ENCODE results near the gene C3orf22. TPM values are rescaled to one million over a fixed set of nuclear protein-coding genes. Genes with fewer than 3 reads are reported as not detected.

The C3orf22 gene, protein sequence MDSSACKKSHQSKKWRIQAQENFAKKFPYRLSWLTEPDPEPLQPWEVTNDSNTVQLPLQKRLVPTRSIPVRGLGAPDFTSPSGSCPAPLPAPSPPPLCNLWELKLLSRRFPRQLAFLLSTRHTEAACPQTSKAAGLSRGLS
- total RNA-seq (2022) (not detected in 2 replicates), Bru-seq, nascent RNA (not detected), BruChase-seq, experiment 1, labeled RNA remaining after a 6-hour chase (percentile 13 among the genes with signal in this experiment), BruChase-seq, experiment 2, labeled RNA remaining after a 2-hour chase (percentile 16 among the genes with signal in this experiment)
- long read RNA-seq = 0 reads

DNA sequence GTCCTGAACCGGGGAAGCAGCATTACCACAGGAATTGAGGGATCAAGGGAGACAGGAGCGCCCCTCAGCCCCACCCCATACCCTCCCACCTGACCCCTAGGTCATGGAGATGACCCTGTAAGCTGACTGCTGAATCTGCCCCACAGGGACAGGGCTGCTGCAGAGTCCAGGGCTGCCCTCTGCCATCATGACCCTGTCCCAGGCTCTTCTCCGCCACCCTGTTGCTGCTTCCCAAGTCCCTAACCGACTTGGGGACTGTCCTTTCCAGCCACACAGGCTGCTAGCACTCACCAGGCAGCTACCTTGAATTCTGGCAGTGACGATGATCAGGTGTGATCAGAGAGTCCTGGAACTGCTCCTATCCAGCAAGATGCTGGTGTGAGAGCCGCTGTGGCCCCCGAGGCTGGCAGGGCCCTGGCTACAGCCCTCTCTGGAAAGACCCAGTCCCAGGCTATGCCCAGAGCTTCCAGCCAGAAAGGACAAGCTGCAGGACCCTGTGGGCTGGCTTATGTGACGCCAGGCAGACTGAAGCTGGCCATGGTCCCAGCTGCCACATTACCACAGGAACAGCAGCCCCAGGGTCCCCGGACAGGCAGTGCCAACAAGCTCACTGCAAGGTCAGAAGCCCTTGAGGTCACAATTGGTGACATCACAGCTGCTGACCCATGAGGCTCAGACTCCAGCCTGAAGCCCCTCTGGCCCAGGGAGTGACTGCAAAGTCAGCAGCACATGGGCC, at the start of gene C3orf22:
TSS of gene C3orf22 (minus strand) at position 597 of the 736 bp plus-strand sequence. CDS start 5,542 bp downstream, outside the sequence.
- Mint-ChIP-seq H3K27ac (ENCODE audit: unreplicated experiment) (no peak within 1 kb of the TSS), H3K36me3 (ENCODE audit: insufficient read depth, unreplicated experiment) (no peaks in the 10 kb centered on the region), H3K9me3 (ENCODE audit: low read depth, unreplicated experiment) (no peaks in the 10 kb centered on the region), H3K4me1 (ENCODE audit: low read depth, unreplicated experiment) (no peaks in the 10 kb centered on the region), H3K27me3 (ENCODE audit: unreplicated experiment) (peaks cover 37% of the 10 kb centered on the region), H3K4me3 (ENCODE audit: low read depth, unreplicated experiment) (no peak within 1 kb of the TSS)
- CTCF ChIA-PET = interaction anchor here (1.2 kb wide), 1 partner anchor 15 kb away, joined by 3 read pairs; no protein-coding TSS in a partner anchor
- intact Hi-C loops (cut with micrococcal nuclease; ENCODE audit: unreplicated experiment) = no loop called here
- no peak for DNase-seq
- BruUV-seq (replicated peaks) = no TSS peak
- TF ChIP-seq, protein P1, sequence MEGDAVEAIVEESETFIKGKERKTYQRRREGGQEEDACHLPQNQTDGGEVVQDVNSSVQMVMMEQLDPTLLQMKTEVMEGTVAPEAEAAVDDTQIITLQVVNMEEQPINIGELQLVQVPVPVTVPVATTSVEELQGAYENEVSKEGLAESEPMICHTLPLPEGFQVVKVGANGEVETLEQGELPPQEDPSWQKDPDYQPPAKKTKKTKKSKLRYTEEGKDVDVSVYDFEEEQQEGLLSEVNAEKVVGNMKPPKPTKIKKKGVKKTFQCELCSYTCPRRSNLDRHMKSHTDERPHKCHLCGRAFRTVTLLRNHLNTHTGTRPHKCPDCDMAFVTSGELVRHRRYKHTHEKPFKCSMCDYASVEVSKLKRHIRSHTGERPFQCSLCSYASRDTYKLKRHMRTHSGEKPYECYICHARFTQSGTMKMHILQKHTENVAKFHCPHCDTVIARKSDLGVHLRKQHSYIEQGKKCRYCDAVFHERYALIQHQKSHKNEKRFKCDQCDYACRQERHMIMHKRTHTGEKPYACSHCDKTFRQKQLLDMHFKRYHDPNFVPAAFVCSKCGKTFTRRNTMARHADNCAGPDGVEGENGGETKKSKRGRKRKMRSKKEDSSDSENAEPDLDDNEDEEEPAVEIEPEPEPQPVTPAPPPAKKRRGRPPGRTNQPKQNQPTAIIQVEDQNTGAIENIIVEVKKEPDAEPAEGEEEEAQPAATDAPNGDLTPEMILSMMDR (IDR thresholded peaks at IDR 0.05; ENCODE audit: unreplicated experiment) = no peak

DNA sequence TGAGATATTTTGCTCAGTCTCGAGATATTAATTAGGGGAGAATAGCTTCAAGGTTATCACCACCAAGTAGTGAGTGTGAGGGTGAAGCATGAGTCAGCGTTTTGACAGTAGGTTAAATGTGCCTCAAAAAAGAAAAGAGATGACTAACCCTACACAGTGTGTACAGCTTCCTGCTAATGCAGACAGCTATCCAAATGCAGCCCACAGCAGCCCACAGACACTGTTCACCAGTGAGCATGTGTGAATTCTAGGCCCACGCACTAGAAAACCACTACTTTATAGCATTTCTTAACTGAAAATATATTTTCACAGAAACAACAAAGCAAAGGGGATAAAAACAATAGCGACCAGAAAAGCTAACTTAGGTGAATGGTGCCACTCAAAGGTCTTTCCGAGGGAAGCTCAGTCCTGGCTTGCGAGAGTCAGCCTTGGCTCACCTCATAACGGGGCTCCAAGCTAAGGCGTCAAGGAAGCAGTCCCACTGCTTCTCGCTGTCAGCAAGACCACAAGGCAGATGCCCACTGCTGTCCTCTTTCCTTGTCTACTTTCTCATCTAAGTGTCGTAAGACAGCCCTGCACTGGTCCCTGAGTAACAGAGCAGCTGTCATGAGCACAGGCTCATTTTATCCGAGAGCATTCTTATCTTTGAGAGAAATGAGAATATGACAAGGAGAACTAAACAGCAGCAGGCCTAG, 48.6 kb upstream of the C3orf22 start:
- DNase-seq = no peak
- CTCF ChIA-PET = interaction anchor here (1.1 kb wide), 1 partner anchor 11 kb away, joined by 3 read pairs; no protein-coding TSS in a partner anchor
- no peak overlapping the region for H3K4me3 Mint-ChIP-seq (ENCODE audit: low read depth, unreplicated experiment)

DNA sequence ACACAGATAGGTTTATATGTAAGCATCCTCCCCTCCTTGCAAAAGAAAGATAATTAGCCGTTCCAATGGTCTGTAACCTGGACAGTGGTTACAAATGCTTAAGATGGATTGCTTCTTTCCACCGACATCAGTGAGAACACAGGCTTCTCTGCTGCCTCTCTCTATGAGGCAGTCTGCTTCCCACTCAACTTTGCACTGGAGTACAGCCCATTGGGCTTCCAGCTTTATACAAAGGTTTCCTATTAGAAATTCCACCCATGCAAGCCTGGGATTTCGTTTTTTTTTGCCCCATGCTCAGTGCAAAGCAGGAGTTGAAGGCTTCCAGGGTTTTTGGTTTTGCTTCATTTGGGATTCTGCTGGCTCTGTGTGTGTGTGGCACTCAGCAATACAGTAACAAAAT, 47.3 kb upstream of the C3orf22 start:
- Mint-ChIP-seq H3K4me1 (ENCODE audit: low read depth, unreplicated experiment) (no peaks in the 10 kb centered on the region), H3K27ac (ENCODE audit: unreplicated experiment) (no peak overlapping the region), H3K4me3 (ENCODE audit: low read depth, unreplicated experiment) (no peak overlapping the region), H3K27me3 (ENCODE audit: unreplicated experiment) (no peaks in the 10 kb centered on the region), H3K9me3 (ENCODE audit: low read depth, unreplicated experiment) (peaks cover 7% of the 10 kb centered on the region), H3K36me3 (ENCODE audit: insufficient read depth, unreplicated experiment) (no peaks in the 10 kb centered on the region)
- CTCF ChIA-PET = no interaction called here
- intact Hi-C loops (cut with micrococcal nuclease; ENCODE audit: unreplicated experiment) = no loop called here
- BruUV-seq (replicated peaks) = no TSS peak
- DNase-seq = no peak
- TF ChIP-seq, protein P1 (IDR thresholded peaks at IDR 0.05; ENCODE audit: unreplicated experiment) = no peak

More for the DNA sequence above, 48.6 kb upstream of the C3orf22 start:
- Mint-ChIP-seq H3K4me1 (ENCODE audit: low read depth, unreplicated experiment) (no peaks in the 10 kb centered on the region), H3K9me3 (ENCODE audit: low read depth, unreplicated experiment) (peaks cover 5% of the 10 kb centered on the region), H3K36me3 (ENCODE audit: insufficient read depth, unreplicated experiment) (no peaks in the 10 kb centered on the region), H3K27ac (ENCODE audit: unreplicated experiment) (no peak overlapping the region), H3K27me3 (ENCODE audit: unreplicated experiment) (no peaks in the 10 kb centered on the region)
- intact Hi-C loops (cut with micrococcal nuclease; ENCODE audit: unreplicated experiment) = no loop called here
- no TSS peak for BruUV-seq (replicated peaks)
- TF ChIP-seq, protein P1 (IDR thresholded peaks at IDR 0.05; ENCODE audit: unreplicated experiment) = no peak

DNA sequence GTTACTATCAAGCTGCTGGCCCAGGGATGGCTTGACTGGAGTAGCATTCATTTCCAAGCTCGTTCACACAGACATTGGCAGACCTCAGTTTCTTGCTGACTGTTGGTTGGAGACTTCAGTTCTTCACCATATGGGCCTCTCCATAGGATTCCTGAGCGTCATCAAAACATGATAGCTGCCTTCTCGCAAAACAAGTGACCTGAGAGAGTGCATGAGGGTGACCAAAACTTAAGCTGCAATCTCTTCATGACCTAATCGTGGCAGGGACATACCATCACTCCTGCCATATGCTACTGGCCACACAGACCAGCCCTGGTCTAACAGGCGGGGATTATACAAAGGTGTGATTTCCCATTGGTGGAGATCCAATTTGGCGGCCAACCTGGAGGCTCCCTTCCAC, 46.0 kb upstream of the C3orf22 start:
- Mint-ChIP-seq H3K4me3 (ENCODE audit: low read depth, unreplicated experiment) (no peak overlapping the region), H3K36me3 (ENCODE audit: insufficient read depth, unreplicated experiment) (no peaks in the 10 kb centered on the region)
- intact Hi-C loops (cut with micrococcal nuclease; ENCODE audit: unreplicated experiment) = no loop called here

More for the DNA sequence above, 46.0 kb upstream of the C3orf22 start:
- DNase-seq = no peak
- TF ChIP-seq, protein P1 (IDR thresholded peaks at IDR 0.05; ENCODE audit: unreplicated experiment) = no peak
- no peaks in the 10 kb centered on the region for H3K4me1 Mint-ChIP-seq (ENCODE audit: low read depth, unreplicated experiment)
- no peaks in the 10 kb centered on the region for H3K27me3 Mint-ChIP-seq (ENCODE audit: unreplicated experiment)
- no peak overlapping the region for H3K27ac Mint-ChIP-seq (ENCODE audit: unreplicated experiment)
- peaks cover 7% of the 10 kb centered on the region for H3K9me3 Mint-ChIP-seq (ENCODE audit: low read depth, unreplicated experiment)
- BruUV-seq (replicated peaks) = no TSS peak
- CTCF ChIA-PET = no interaction called here

All from Calu3 (cell line).